ENCODE data around the gene PDK4.

PDK4 gene

GRCh38 chr7:95631527-95631926 lies 35.2 kb upstream of the PDK4 start:
- no peaks in the 10 kb centered on the region for H3K4me1 ChIP-seq (ENCODE audit: low read length)
- TF ChIP-seq EZH2phosphoT487 (IDR thresholded peaks at IDR 0.05; ENCODE audit: low read depth): no peak
- TF ChIP-seq, protein P1, sequence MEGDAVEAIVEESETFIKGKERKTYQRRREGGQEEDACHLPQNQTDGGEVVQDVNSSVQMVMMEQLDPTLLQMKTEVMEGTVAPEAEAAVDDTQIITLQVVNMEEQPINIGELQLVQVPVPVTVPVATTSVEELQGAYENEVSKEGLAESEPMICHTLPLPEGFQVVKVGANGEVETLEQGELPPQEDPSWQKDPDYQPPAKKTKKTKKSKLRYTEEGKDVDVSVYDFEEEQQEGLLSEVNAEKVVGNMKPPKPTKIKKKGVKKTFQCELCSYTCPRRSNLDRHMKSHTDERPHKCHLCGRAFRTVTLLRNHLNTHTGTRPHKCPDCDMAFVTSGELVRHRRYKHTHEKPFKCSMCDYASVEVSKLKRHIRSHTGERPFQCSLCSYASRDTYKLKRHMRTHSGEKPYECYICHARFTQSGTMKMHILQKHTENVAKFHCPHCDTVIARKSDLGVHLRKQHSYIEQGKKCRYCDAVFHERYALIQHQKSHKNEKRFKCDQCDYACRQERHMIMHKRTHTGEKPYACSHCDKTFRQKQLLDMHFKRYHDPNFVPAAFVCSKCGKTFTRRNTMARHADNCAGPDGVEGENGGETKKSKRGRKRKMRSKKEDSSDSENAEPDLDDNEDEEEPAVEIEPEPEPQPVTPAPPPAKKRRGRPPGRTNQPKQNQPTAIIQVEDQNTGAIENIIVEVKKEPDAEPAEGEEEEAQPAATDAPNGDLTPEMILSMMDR (IDR thresholded peaks at IDR 0.05; ENCODE audit: low read depth, low read length): no peak
- no peak overlapping the region for H3K4me3 ChIP-seq (ENCODE audit: low read length)
- no peak overlapping the region for H2AFZ ChIP-seq (ENCODE audit: low read depth, low read length)
- H3K27me3 ChIP-seq (ENCODE audit: low read depth, low read length): no peaks in the 10 kb centered on the region
- no peak overlapping the region for H3K4me2 ChIP-seq (ENCODE audit: low read length)
- no peaks in the 10 kb centered on the region for H3K79me2 ChIP-seq (ENCODE audit: low read length)
- H3K36me3 ChIP-seq (replicated peaks; ENCODE audit: low read depth, low read length): no peaks in the 10 kb centered on the region
- no peak overlapping the region for H3K9ac ChIP-seq (ENCODE audit: low read length)
- no peaks in the 10 kb centered on the region for H3K9me3 ChIP-seq (ENCODE audit: insufficient read depth, low read length)
- H4K20me1 ChIP-seq (ENCODE audit: insufficient read depth, low read length): no peaks in the 10 kb centered on the region
- no peak overlapping the region for H3K27ac ChIP-seq (ENCODE audit: low read length)

DNA sequence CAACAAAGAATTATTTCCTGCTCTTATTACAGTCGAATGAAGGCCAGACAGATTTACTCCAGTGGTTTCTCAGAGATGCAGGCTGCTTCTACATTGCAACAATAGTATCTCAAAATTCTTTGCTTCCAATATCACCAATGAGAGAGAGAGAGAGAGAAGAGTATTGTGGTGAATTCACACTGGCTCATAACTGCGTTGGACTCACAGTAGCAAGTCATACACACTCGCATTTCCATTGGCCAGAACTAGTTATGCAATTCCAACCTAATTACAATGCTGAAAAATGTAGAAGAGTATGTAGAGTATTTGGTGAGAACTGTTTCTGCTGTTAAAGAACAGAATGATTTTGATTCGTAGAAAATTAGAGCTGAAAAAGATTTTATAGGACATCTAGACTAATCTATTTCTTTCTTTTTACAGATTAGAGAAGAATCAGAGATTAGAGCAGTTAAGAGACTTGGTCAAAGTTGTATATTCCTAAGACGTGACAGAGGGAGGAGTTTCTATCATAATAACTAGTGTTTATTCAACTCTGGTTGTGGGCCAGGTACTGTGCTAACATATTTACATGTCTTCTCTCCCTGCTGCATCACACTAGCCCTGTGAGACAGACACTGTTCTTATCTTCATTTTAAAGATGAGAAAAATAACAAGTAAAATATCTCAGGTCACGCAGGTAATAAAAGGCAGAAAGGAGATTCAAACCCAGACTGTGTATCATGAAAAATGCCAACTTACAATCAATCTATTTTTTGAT lies 34.6 kb upstream of the PDK4 start:
- no peaks in the 10 kb centered on the region for H3K27me3 ChIP-seq (ENCODE audit: low read depth, low read length)
- TF ChIP-seq, protein P1 (IDR thresholded peaks at IDR 0.05; ENCODE audit: low read depth, low read length): no peak
- no peak for TF ChIP-seq EZH2phosphoT487 (IDR thresholded peaks at IDR 0.05; ENCODE audit: low read depth)
- no peak overlapping the region for H3K9ac ChIP-seq (ENCODE audit: low read length)
- no peaks in the 10 kb centered on the region for H3K79me2 ChIP-seq (ENCODE audit: low read length)
- H3K27ac ChIP-seq (ENCODE audit: low read length): no peak overlapping the region
- H3K9me3 ChIP-seq (ENCODE audit: insufficient read depth, low read length): no peaks in the 10 kb centered on the region
- H3K4me2 ChIP-seq (ENCODE audit: low read length): no peak overlapping the region
- H3K4me3 ChIP-seq (ENCODE audit: low read length): no peak overlapping the region
- H3K36me3 ChIP-seq (replicated peaks; ENCODE audit: low read depth, low read length): no peaks in the 10 kb centered on the region
- H4K20me1 ChIP-seq (ENCODE audit: insufficient read depth, low read length): no peaks in the 10 kb centered on the region
- H3K4me1 ChIP-seq (ENCODE audit: low read length): no peaks in the 10 kb centered on the region
- H2AFZ ChIP-seq (ENCODE audit: low read depth, low read length): no peak overlapping the region

- Histone ChIP-seq H3K27ac (ENCODE audit: low read length) (no peak overlapping the region), H3K36me3 (replicated peaks; ENCODE audit: low read depth, low read length) (no peaks in the 10 kb centered on the region), H3K9ac (ENCODE audit: low read length) (no peak overlapping the region), H3K79me2 (ENCODE audit: low read length) (no peaks in the 10 kb centered on the region), H3K4me2 (ENCODE audit: low read length) (no peak overlapping the region), H3K9me3 (ENCODE audit: insufficient read depth, low read length) (no peaks in the 10 kb centered on the region), H3K27me3 (ENCODE audit: low read depth, low read length) (no peaks in the 10 kb centered on the region), H3K4me3 (ENCODE audit: low read length) (no peak overlapping the region), H4K20me1 (ENCODE audit: insufficient read depth, low read length) (no peaks in the 10 kb centered on the region), H2AFZ (ENCODE audit: low read depth, low read length) (no peak overlapping the region), H3K4me1 (ENCODE audit: low read length) (no peaks in the 10 kb centered on the region)
- no peak for TF ChIP-seq EZH2phosphoT487 (IDR thresholded peaks at IDR 0.05; ENCODE audit: low read depth)
- TF ChIP-seq, protein P1 (IDR thresholded peaks at IDR 0.05; ENCODE audit: low read depth, low read length): no peak
Observed at GRCh38 chr7:95628831-95629439, 32.6 kb upstream of the PDK4 start.

DNA sequence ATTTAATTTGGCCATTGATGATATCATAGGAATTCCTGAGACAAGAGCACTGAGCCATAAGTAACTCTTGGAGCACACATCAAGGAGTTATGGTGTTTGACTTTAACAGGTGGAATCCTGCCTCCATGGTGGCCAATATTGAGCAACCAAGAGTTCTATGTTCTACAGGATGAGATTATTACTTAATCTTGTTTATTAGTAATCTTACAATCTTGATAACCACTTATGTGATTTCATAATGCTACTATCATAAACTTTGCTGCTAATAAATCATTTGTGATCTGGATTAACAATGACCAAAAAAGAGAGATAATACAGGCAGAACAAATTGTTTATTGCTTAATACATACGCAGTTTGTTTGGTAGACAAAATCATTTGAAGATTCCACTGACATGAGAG lies 27.5 kb upstream of the PDK4 start:
- Histone ChIP-seq H3K9me3 (ENCODE audit: insufficient read depth, low read length) (no peaks in the 10 kb centered on the region), H3K4me3 (ENCODE audit: low read length) (no peak overlapping the region), H3K4me1 (ENCODE audit: low read length) (no peaks in the 10 kb centered on the region), H4K20me1 (ENCODE audit: insufficient read depth, low read length) (no peaks in the 10 kb centered on the region), H2AFZ (ENCODE audit: low read depth, low read length) (no peak overlapping the region), H3K27me3 (ENCODE audit: low read depth, low read length) (no peaks in the 10 kb centered on the region; the same call in 1 of the 2 replicates), H3K36me3 (replicated peaks; ENCODE audit: low read depth, low read length) (no peaks in the 10 kb centered on the region), H3K27ac (ENCODE audit: low read length) (no peak overlapping the region), H3K9ac (ENCODE audit: low read length) (no peak overlapping the region), H3K79me2 (ENCODE audit: low read length) (no peaks in the 10 kb centered on the region), H3K4me2 (ENCODE audit: low read length) (no peak overlapping the region)
- TF ChIP-seq, protein P1 (IDR thresholded peaks at IDR 0.05; ENCODE audit: low read depth, low read length): no peak
- TF ChIP-seq EZH2phosphoT487 (IDR thresholded peaks at IDR 0.05; ENCODE audit: low read depth): no peak

Measured in OCI-LY3 (cell line).